GM19438 (cell line): ENCODE results near the gene C15orf61.

Source experiments
- ATAC-seq: cut with Tn5 transposase; IDR thresholded peaks from one replicate; pipeline ENCODE4 v1.9.1; 2021; ENCODE audit warnings: low read depth; ENCODE audit not compliant: unreplicated experiment

The C15orf61 gene

GRCh38 chr15:67579164-67579563 lies 58.2 kb downstream of the C15orf61 start:
- no peak for ATAC-seq
